HG03108 (cell line): ENCODE results near the gene RRM1.
A peak's percentile ranks its signal among the peaks of the same experiment; 100 is the strongest.
"Not testable (repeated sequence)": the region's sequence is repeated elsewhere in the genome, so short reads cannot be mapped to it uniquely, and the experiment has no call there.

ENCODE experiments used
- ATAC-seq: cut with Tn5 transposase; IDR thresholded peaks from one replicate; pipeline ENCODE4 v1.9.1; 2021; ENCODE audit warnings: moderate library complexity; ENCODE audit not compliant: unreplicated experiment

Gene RRM1

DNA sequence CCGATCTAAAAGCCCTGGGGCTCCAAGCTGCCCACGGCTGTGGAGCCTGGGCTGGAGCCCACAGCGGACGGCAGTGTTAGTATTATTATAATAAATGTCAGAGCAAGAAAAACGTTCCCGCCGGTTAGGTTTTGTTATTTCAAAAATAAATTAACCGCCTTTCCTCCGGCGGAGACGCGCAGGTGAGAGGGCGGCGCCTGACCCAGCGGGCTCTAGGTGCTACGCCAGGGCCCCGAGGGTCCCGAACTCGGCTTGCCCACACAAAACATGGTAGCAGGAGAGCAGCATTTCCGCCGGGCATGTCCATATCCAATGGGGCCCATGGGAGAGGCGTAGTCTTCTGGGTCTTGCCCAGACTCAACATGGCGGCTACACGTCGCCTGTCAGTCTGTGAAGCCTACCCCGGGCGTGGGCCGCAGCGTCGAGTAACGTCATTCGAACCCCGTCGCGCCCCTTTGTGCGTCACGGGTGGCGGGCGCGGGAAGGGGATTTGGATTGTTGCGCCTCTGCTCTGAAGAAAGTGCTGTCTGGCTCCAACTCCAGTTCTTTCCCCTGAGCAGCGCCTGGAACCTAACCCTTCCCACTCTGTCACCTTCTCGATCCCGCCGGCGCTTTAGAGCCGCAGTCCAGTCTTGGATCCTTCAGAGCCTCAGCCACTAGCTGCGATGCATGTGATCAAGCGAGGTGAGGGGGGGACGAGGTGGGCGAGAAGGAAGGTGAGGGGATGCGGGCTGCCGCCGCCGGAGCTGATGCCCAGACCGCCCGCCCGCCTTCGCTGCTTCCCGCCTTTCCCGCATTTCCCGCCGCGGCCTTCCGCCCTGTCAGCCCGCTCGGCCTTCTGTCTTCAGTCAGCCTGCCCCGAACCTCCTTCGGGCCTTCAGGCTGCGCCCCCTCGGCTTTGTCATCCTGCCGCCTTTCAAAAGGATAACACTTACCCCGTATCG lies at the start of gene RRM1:
Gene RRM1, plus strand, starts transcription at position 452 of the 944 bp plus-strand sequence. Its CDS starts 214 bp downstream, at position 666.
- peak; percentile 96 for ATAC-seq

DNA sequence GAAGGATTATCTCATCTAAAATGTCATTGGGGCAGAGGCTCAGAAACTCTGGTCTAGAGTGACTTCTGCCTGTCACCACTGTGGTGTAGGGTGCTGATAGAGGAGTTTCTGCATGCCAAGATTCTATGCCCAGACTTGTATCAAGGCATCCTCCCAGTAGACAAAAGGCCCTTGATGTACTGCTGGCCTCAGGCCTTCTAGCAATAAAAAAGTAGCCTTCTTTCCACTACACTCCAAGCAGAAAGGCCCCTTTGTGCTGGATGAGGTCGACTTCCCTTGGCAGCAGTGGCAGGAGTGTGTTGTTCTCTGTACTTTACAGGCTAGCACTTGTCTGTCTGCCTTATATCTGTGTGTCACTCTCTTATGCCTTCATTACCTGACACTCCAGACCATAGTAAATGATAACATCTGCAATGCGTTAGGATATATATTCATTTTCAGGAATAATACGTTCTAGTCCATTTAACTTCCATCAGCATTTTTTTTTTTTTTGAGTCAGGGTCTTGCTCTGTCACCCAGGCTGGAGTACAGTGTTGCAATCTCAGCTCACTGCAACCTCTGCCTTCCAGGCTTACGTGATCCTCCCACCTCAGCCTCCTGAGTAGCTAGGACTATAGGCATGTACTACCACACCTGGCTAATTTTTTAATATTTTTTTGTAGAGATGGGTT lies 49.5 kb upstream of the RRM1 start:
- ATAC-seq = no peak

DNA sequence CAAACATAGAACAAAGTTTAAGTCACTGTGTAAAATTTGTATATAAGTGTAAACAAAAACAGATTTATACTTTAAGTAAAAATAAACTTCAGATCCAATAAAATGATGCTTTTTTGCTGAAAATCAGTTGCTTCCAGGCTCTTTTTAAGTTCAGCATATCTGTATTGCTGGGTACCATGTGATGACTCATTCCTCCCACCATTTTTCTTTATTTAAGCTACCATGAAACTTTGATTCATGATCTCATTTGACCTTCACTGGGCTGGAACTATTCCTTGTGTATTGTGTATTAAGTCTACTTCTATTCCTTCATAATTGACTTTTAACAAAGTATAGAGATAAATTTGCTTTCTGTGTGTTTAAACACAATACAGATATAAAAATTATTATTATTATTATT lies 46.3 kb upstream of the RRM1 start:
- no peak for ATAC-seq

DNA sequence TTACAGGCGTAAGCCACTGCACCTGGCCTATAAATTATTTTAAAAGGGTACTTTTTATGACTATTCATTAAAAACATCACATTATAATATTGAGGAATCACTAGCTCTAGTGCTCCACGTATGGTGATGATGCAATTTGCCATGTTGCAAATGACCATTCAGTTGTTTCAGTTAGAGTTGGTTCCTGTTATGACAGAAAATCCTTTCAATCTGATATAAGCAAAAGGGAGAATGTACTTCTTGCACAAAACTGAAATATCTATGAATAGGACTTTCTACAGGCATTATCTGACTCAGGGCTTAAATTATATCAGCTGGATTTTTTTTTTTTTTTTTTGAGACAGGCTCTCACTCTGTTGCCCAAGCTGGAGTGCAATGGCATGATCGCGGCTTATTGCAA lies 45.6 kb upstream of the RRM1 start:
- no peak for ATAC-seq

DNA sequence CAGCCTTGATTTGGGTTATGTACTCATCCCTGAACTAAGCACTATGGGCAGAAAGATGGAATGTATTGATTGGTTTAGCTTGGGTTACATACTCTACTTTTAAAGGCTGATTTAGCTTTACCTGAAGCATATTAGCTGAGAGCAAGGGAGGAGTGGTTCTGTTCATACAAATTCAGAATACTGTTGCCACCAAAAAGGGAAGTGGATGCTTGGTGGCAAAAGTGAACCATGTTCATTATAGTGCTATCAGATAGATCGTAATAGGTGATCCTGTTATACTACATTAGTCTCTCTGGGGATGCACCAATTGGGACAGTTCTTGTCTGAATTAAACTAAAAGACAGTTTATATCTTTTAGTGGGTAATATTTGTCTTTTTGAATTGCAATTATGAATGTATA lies 44.5 kb upstream of the RRM1 start:
- ATAC-seq = no peak

DNA sequence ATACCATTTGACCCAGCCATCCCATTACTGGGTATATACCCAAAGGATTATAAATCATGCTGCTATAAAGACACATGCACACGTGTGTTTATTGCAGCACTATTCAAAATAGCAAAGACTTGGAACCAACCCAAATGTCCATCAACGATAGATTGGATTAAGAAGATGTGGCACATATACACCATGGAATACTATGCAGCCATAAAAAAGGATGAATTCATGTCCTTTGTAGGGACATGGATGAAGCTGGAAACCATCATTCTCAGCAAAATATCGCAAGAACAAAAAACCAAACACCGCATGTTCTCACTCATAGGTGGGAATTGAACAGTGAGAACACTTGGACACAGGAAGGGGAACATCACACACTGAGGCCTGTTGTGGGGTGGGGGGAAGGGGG lies 41.4 kb upstream of the RRM1 start:
- ATAC-seq = not testable (repeated sequence)

DNA sequence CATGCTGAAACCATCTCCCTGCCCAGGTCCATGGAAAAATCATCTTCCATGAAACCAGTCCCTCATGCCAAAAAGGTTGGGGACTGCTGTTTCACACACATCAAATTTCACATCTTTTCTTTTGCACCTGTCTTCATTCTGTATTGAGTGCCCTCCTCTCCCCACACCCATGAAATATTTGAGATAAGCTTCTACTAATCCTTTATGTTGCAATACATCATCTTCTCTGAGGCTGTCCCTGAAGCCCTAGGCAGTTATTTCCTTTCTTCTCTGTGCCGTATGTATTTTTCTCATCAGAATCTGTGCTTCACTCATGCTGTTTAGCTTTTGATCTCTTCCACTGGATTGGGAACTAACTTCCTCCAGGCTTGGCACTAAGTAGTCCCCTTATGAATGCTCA lies 40.0 kb upstream of the RRM1 start:
- ATAC-seq = no peak

DNA sequence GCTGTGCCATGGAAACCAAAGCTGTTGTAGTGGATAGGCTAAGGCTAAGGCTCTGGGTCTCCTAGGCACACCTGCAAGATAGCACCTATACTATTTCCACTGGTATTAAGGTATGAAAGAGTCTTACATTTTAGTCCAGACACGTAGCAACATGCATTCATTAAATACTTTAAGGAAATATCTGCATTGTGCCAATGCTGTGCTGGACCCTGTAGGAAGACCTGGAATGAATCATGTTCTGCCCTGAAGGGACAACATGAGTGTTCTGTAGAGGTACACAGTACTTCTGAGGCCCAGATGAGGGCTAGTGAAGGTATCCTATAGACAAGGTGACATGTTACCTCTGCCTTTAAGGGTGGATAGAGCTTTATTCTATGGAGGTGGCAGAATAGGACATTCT lies 35.2 kb upstream of the RRM1 start:
- ATAC-seq = no peak

DNA sequence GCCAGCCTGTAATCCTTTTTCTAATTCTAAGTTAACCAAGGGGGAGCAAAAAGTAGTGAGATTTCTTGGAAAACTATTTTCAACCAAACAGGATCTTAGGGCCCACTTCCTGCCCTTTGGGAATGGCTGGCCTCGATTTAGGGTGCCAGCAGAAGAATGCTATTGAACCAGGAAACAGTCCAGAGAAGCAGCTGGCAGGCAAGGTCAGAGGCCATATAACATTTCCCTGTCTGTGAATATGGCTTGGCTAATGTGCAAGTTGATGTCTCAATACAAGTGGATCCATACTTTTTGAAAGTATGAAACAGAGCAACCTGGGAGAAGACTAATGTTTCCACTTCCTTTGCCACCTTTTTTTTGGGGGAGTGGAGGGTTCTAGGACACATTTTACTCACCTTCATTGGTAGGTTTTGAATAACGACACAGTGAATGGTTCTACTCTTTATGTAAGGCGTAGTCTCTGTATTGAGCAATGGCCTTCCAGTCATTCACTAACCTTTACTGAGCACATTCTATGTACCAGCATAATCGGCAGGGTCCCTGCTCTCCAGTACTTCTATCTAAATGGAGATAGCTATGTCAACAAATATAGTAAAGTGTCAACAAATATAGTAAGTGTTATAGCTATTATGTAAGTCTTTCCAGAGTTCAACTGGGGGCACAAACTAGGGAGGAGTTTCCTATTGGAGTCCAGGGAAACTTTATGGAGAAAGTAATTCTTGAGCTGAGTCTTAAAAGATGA lies 34.2 kb upstream of the RRM1 start:
- ATAC-seq = no peak

DNA sequence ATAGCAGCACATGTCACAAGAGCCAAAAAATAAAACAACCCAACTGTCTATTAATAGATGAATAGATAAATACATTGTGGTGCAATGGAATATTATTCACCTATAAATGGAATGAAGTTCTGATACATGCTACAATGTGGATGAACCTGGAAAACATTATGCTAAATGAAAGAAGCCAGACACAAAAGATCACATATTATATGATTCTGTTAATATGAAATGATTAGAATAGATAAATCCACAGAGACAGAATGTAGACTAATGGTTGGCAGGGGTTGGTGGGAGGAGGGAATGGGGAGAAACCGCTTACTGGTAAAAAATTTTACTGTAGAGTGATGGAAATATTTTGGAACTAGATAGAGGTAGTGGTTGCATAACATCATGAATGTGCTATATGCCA lies 32.9 kb upstream of the RRM1 start:
- no peak for ATAC-seq

DNA sequence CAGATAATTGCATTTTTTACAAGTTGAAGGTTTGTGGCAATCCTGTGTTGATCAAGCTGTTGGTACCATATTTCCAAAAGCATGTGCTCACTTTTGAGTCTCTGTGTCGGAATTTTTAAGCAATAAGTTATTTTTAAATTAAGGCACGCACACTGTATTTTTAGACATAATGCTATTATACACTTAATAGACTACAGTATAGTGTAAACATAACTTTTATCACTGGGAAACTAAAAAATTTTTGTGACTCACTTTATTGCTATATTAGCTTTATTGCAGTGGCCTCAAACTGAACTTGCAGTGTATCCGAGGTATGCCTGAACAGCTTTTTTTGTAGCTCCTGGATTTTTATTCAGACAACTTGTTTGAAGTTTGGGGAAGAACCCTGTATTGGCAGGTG lies 31.3 kb upstream of the RRM1 start:
- no peak for ATAC-seq

DNA sequence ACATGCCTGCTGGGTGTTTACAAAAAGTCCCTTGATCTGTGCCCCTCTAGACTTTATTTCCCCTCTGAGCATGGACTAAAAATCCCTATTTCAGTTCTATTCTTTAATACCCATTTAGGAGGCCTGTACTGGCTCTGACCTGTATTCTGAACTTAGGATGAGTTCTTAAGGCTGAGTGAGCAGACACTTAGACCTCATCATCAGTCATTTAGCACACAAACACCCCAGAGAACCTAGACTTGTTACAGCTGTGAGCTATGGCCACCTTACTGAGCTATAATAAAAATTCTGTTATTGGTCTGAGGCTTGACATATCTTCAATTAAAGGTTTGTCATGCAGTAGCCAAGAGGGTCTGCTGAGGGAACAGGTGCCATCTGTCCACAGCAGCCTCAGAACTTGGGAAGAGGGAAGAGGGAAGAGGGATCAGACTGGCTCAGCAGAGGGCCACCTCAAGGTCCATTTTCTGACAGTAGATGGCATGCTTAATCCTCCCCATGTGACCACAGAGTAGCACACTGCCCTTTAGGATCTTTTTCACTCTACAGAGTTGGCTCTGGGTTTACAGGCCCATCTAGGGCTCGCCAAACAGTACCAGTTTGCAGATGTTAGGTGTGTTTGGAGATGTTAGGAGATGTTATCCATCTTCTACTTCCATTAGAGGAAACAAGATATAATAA lies 30.2 kb upstream of the RRM1 start:
- no peak for ATAC-seq

DNA sequence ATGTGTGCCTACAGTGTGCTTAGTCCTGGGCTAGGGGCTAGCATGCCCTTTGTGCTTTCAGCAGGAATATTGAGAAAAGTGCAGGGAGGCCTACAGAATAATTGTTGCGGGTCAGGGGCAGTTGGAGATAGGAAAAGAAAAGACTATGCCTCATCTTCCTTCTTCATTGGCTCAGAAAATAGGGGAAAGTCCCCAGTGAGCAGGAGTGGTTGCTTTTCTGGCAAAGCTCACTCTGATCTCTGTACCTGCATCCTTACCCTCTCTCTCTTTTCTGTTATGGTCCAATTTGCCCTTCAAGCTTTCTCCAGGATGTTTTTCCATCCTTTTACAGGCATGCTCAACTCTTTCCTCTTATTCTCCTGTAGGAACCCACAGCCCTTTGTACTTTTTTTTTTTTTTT lies 29.5 kb upstream of the RRM1 start:
- no peak for ATAC-seq

DNA sequence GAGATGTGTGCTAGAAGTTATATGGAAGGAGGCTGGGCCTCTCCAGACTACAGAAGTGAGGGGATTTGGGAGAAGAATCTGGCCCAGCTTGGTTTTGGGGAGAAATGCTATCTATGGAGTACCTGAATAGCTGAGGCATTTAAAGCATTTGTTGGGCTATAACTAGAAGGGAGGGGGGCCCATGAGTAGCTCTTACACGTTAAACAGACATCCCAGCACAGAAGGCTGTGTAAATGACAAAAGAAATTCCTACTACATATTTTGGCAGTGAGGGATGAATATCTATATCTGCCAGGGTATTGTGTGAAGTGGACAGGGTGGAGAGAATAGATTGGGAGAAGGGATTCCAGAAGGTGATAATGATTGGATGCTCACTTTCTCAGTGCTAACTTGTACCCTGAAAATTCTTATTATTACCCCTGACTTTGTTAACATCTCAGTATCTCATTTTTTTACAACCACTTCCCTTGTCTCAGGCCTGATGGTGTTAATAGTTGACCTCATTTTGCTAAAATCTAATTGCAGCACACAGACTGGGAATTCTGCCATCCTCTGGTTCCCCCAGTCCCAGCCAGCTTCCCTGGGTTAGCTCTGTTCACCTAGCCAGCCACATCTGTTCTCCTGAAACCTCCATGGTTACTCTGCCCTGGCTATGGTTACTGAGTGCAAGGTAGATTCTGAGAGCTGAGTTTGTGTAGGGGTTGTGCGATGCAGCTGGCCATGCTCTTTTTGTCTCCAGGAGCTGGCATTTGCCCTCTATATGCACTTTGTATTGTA lies 28.8 kb upstream of the RRM1 start:
- no peak for ATAC-seq

DNA sequence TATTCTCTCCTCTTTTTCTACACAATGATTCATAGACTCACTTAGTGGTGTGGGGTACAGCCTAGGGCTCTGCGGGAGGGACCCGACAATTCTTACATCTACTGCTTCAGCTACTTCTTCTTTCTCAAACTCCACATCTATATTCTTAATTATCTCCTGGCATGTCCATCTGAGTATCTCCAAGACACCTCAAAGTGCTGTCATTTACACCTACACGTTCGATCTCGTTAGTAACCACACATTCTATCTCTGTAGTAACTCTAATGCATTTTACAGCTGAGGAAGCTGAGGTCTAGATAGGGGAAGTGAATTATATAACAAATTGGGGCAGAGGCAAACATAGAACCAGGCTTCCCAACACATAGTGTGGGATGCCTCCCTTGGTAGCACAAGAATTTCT lies 27.7 kb upstream of the RRM1 start:
- no peak for ATAC-seq

DNA sequence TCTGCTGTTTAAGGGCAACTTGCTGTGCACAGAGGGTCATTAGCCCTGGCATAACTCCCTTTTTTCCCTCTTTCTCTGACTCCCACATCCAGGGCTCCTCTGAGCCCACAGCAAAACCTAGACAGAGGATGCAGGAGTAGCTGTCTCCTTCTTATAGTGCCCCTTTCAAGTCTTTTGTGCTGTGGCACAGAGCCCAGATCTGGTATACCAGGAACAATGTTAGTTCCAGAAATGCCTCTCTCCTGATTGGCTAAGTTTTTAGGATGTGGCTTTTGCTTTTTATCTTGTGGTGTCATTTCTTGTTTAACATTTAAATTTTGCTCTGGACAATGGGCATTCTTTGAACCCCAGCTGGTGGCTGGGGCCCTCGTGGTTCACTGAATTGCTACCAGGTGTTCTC lies 25.6 kb upstream of the RRM1 start:
- ATAC-seq = no peak

DNA sequence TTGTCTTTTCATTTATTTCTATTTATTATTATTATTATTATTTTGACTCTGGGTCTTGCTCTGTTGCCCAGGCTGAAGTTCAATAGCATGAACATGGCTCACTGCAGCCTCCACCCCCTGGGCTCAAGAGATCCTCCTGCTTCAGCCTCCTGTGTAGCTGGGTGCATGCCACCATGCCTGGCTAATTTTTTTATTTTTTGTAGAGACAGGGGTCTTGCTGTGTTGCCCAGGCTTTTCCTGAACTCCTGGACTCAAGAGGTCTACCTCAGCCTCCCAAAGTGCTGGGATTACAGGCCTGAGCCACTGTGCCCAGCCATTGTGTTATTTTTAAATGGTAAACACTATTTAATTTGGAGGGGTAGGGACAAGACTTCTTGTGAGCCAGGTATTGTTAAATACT lies 23.3 kb upstream of the RRM1 start:
- ATAC-seq = no peak

DNA sequence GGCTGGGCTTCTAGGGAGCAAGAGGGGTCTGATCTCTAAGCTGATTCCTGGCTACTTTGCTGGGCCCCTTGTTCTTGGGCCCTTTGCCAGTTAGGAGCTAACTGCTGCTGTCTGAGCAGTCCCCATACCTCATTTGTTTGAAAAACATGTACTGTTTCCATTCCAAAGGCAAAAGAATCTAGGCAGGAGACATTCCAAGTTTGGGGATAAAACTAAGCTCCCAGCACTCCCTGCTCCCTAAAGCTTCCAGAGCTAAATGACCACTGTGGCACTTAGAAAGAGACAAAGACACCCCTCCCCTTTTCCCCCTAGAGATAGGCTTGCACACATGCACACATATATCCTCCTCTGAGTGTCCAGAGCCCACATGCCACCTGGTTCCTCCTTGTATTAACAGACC lies 22.7 kb upstream of the RRM1 start:
- ATAC-seq = no peak

DNA sequence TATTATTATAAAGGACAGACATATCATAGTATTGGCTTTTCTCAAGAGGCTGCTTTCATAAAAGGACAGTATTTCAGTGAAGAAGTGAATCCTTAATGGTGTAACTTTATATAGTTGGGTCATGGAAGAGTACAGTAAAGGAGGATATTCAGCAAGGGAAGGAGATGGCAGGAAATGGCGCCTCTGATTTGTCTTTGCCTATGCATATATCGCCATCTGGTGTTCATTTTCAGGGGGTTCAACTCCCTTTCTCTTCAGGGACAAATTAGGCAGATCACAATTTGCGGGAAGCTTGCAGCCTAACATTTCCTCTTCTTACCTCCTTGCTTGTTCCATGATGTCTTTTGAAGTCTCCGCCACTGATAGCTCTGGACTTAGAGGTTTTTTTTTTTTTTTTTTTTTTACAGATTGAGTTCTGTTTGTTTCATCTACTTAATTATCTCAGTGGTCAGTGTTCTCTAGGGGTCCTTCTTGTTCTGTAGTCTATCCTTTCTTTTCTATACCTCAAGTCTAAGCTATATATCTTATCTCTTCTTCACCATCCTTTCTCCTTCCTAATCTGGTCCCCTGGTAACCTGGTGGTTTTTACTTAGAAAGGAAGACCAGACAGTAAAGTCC lies 21.8 kb upstream of the RRM1 start:
- no peak for ATAC-seq

DNA sequence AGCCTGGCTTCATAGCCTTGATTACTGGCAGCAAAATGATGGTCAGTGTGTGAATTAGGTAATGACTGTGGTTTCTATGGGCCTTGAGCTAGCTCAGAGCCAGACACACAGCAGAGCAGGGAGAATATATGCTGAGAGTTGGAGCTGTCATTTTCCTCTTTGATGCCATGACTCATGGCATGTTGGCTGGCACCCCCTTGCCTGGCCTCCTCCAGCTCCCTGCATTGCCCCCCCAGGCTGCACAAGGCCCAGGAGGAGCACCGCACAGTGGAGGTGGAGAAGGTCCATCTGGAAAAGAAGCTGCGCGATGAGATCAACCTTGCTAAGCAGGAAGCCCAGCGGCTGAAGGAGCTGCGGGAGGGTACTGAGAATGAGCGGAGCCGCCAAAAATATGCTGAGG lies 20.3 kb upstream of the RRM1 start:
- no peak for ATAC-seq
